HG02852 (cell line): ENCODE data around the gene SNAP23.
A peak's percentile ranks its signal among the peaks of the same experiment; 100 is the strongest.

ENCODE experiments used
- ATAC-seq: cut with Tn5 transposase; IDR thresholded peaks from one replicate; pipeline ENCODE4 v1.9.1; 2021; ENCODE audit warnings: mild to moderate bottlenecking, moderate library complexity; ENCODE audit not compliant: unreplicated experiment

The SNAP23 gene

GRCh38 chr15:42494998-42495360, 455 bp upstream of the SNAP23 start:
- ATAC-seq = no peak

GRCh38 chr15:42498212-42499068, 3.0 kb downstream of the SNAP23 start:
- ATAC-seq = no peak

GRCh38 chr15:42499858-42500609, 4.6 kb downstream of the SNAP23 start:
- ATAC-seq = no peak

- no peak for ATAC-seq
Measured at GRCh38 chr15:42502477-42502876, 7.0 kb downstream of the SNAP23 start.

DNA sequence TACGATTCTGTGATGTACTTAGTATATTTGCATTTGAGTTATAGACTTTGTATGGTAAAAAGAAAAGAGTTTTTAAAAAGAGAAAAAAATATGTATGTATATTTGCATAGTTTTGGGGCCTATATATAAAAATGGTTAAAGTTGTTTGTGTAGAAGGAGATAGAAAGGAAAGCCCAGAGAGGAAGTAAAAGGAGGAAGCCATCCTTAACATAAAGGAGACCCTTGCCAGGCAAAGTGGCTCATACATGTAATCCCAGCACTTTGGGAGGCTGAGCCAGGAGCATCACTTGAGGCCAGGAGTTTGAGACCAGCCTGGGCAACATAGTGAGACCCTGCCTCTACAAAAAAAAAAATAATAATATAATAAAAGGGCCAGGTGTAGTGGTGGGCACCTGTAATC, 8.4 kb downstream of the SNAP23 start:
- ATAC-seq = no peak

DNA sequence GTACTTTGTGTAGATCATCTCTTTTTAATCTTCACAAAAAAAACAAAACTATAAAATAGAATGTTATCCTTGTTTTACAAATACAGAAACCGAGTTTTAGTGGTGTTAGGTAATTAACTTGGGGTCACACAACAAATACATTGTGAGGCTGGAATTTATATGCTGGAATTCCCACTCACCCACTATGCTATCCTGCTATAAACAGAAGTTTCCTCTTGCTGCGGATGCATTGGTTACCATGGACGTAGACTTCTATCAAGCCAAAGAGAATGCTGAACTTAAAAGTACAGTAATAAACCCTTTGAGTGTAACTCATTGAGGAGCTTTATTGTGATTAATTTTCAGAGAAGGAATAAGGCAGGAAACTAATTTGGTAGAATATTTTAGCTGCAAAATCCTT, 9.2 kb downstream of the SNAP23 start:
- ATAC-seq = no peak

- no peak for ATAC-seq
Measured at GRCh38 chr15:42507514-42507913, 12.1 kb downstream of the SNAP23 start.

GRCh38 chr15:42508263-42508690, 12.8 kb downstream of the SNAP23 start:
- no peak for ATAC-seq

- ATAC-seq = no peak
Measured at GRCh38 chr15:42510258-42511006, 15.0 kb downstream of the SNAP23 start.

GRCh38 chr15:42511007-42511391, 15.6 kb downstream of the SNAP23 start:
- no peak for ATAC-seq

DNA sequence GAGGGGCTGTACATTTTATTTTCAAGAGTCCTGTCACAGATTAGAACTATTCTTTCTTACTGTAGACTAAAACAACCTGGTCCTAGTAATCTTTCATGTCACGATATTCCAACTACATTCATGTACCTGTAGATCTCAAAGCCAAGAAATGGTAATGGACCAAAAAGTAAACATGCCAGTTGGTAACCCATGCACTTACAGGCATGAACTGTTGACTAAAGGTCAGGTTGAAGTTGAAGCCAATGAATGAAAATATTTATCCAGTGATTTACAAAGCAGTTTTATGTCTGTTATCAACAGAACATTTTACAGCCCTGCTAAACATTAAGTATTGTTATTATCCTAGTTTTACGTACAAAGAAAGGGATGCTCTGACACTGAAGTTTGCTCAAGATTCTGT, 27.9 kb downstream of the SNAP23 start:
- ATAC-seq = no peak

- no peak for ATAC-seq
Measured at GRCh38 chr15:42528970-42529369, 33.5 kb downstream of the SNAP23 start.

DNA sequence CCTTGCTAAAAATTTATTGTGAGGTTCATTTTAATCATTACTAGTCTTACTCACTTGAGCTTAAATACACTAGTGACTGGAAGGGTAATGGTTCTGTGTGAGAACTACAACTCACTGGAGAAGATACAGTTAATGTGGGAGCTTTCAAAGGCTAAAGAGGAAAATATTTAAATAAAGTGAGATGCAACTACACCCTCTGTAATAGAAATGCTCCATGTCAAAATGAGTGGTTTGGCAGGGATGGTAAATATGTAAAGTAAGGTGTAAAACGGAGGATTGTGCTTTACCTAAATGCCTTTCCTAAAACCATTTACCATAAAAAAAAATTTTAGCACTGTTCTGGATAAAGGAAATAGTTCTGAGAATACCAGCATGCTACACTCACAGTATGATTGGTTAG, 37.8 kb downstream of the SNAP23 start:
- no peak for ATAC-seq

DNA sequence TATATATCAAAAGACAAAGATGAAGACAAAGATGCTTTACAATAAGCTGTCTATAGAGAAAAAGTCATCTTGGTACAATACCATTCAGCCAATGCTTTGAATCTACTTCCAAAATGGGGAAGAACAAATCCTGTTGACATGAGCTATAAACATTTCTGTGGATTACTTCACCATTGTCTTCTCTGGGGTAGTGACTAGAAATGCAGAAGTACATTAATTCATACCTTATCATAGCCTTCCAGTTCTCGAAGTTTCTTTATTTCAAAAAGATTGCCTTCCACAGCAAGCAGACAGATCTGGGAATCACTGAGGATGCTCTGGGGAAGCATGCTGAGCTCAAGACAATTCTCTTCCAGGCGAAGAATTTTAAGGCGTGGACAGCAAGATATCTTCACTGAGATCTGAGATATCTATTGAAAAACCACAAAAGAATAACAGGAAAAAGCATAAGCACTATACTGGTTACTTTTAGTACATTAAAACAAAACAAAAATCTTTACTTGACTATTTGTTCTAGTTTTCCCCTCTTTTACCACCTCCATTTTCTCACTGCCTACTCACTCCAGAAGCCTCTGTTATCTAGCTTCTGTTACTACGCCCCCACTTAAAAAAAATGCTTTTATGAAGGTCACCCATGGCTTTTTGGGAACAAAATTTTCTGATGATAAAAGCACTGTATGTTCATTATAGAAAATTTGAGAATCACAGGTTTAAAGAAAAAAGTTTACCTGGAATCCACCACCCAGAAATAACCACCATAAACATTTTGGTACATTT, 49.6 kb downstream of the SNAP23 start:
- ATAC-seq = no peak

DNA sequence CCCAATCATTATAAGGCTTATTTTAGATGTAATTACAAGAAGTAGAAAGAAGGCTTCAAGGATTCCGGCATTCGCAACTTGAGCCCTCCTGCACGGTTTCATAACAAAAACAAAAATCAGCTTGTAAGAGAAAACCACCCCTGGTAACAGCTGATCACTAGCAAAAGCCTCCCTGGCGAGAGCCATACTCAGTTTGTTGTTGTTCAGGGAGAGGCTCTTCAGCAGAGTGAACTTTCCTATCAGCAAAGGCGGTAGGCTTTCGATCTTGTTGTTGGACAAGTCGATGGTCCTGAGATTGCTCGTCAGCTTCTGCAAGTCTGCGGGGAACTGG, 52.4 kb downstream of the SNAP23 start:
- no peak for ATAC-seq

DNA sequence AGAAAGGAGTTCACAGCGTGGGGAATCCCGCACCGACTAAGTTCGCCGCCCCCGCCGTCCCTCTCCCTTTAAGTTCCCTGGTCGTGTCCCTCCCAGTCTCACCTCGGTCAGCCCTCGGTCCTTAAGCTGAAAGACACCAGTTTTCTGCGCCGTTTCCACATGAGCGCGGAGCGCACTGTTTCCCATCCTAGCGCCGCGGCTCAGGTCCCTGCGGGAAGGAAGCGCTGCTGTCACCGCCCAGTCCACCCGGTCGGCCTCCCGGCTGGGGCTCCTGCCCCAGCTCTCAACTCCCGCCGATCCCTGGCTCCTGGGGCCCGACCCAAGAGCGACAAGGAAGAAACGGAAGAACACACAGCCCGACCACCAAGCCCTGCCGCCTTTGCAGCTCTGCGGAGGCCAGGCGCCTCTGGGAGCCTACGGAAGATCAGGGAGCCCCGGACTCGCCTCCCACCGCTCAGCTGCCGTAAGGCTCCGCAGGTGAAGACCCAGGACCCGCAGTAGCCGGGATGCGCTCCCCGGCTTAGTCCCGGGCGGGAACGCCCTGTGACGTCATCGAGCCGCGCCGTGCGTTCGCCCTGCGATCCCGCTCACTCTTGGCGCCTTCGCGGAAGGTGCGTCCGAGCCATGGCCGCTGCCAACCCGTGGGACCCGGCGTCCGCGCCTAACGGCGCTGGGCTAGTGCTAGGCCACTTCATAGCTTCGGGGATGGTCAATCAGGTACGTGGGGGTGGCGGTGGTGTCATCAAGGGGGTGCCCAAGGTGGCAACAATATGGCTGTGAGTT, 53.0 kb downstream of the SNAP23 start, which contains the start of the genes HAUS2 and LRRC57:
HAUS2 (plus strand) TSS at position 590 of the 783 bp plus-strand sequence; CDS start at position 625, 35 bp downstream.
LRRC57 (minus strand) TSS at position 545 of the 783 bp plus-strand sequence; CDS start at position 186, 359 bp downstream.
- peak; percentile 75 for ATAC-seq

GRCh38 chr15:42549032-42549491, 53.6 kb downstream of the SNAP23 start:
- ATAC-seq = peak; percentile 19

DNA sequence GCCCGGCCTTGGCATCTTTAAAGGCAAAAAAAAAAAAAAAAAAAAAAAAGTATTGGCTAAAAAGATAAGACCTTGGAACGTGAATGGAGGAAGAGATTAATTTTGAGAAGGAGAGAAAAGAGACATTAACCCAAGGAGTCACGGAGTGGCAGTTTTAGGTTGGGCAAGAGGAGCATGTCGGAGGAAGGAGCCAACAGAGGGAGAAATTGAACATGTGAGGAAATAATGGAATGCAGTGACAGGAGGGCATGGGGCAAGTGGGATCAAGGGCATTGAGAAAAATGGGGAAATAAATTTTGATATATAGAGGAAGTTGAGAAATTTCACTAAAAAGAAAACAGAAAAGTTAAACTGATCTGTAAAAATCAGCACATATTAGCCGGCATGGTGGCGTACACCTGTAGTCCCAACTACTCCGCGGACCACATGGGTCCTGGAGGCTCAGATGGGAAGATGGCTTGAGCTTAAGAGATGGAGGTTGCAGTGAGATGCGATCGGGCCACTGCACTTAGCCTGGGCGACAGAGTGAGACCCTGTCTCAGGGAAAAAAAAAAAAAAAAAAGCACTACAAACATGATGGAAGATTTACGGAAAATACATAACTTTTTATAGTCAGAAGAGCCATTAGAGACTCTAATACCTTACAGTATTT, 54.4 kb downstream of the SNAP23 start:
- ATAC-seq = no peak

- no peak for ATAC-seq
Measured at GRCh38 chr15:42553554-42553953, 58.1 kb downstream of the SNAP23 start.
